ENCODE results near the gene FOXE3.
"Not testable (repeated sequence)": the region's sequence is repeated elsewhere in the genome, so short reads cannot be mapped to it uniquely, and the experiment has no call there.

The FOXE3 gene

DNA sequence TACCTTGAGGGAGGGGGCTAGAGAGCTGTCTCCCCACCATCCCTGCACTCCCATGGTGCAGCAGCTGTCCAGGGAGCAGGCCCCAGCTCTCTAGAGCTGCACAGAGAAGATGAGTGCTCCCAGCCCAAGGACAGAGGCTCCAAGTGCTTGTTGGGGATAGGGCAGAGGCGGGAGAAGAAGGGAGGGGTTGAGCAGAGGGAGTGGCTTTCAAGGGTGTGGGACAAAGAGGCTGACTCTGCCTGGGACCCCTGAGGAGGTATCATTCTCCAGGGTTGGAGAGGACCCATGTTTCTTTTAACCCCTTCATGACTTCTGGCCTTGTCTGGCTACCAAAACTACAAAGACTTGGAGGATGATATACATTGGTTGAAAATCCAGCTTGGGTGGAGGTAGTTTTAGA lies 36.3 kb downstream of the FOXE3 start:
- no peak overlapping the region for H3K4me3 ChIP-seq (ENCODE audit: low read depth in 1 of 2, low read length in 2 of 2)
- ATAC-seq (ENCODE audit: insufficient read depth, low read depth), result no peak
- H3K27me3 ChIP-seq (ENCODE audit: insufficient read depth, low read length, poor library complexity), result peaks cover 13% of the 10 kb centered on the region
- H4K20me1 ChIP-seq (ENCODE audit: insufficient read depth, low read length), result 0 out of 2 replicates have a peak, but pooled peaks cover 4% of the 10 kb centered on the region
- H3K9ac ChIP-seq (ENCODE audit: low read depth, low read length), result no peak overlapping the region
- TF ChIP-seq, protein P1, sequence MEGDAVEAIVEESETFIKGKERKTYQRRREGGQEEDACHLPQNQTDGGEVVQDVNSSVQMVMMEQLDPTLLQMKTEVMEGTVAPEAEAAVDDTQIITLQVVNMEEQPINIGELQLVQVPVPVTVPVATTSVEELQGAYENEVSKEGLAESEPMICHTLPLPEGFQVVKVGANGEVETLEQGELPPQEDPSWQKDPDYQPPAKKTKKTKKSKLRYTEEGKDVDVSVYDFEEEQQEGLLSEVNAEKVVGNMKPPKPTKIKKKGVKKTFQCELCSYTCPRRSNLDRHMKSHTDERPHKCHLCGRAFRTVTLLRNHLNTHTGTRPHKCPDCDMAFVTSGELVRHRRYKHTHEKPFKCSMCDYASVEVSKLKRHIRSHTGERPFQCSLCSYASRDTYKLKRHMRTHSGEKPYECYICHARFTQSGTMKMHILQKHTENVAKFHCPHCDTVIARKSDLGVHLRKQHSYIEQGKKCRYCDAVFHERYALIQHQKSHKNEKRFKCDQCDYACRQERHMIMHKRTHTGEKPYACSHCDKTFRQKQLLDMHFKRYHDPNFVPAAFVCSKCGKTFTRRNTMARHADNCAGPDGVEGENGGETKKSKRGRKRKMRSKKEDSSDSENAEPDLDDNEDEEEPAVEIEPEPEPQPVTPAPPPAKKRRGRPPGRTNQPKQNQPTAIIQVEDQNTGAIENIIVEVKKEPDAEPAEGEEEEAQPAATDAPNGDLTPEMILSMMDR (IDR thresholded peaks at IDR 0.05; ENCODE audit: borderline replicate concordance, extremely low read depth, low read length, poor library complexity, severe bottlenecking), result no peak
- no peak for TF ChIP-seq EZH2 (IDR thresholded peaks at IDR 0.05; ENCODE audit: borderline replicate concordance, low read depth, low read length, severe bottlenecking)
- no peaks in the 10 kb centered on the region for H3K4me1 ChIP-seq (ENCODE audit: insufficient read depth, low read length)
- H2AFZ ChIP-seq (ENCODE audit: low read depth, low read length), result no peak overlapping the region
- H3K9me3 ChIP-seq (ENCODE audit: insufficient read depth, low read length, severe bottlenecking), result no peaks in the 10 kb centered on the region
- no peak overlapping the region for H3K4me2 ChIP-seq (ENCODE audit: insufficient read depth, low read length)
- H3K79me2 ChIP-seq (ENCODE audit: insufficient read depth, low read length), result no peaks in the 10 kb centered on the region
- H3K27ac ChIP-seq (ENCODE audit: low read length), result no peak overlapping the region
- DNase-seq, result no peak
- no peaks in the 10 kb centered on the region for H3K36me3 ChIP-seq (ENCODE audit: insufficient read depth, low read length)

DNA sequence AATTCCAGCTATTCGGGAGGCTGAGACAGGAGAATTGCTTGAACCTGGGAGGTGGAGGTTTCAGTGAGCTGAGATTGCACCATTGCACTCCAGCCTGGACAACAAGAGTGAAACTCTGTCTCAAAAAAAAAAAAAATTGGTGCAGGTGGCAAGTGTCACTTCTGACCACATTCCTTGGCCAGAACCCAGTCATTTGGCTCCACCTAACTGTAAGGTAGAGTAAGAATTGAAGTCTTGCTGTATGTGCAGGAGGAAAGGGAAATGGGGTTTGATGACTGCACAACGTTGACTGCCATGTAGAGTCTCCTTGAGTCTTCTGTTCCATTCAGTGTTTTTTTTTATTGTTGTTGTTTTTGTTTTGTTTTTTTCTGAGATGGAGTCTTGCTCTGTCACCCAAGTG lies 37.8 kb downstream of the FOXE3 start:
- not testable (repeated sequence) for DNase-seq; H3K9ac ChIP-seq (ENCODE audit: low read depth, low read length); H3K4me1 ChIP-seq (ENCODE audit: insufficient read depth, low read length); ATAC-seq (ENCODE audit: insufficient read depth, low read depth); H4K20me1 ChIP-seq (ENCODE audit: insufficient read depth, low read length); H3K79me2 ChIP-seq (ENCODE audit: insufficient read depth, low read length); H2AFZ ChIP-seq (ENCODE audit: low read depth, low read length); H3K4me2 ChIP-seq (ENCODE audit: insufficient read depth, low read length); H3K27ac ChIP-seq (ENCODE audit: low read length); H3K36me3 ChIP-seq (ENCODE audit: insufficient read depth, low read length); H3K4me3 ChIP-seq (ENCODE audit: low read depth in 1 of 2, low read length in 2 of 2); H3K9me3 ChIP-seq (ENCODE audit: insufficient read depth, low read length, severe bottlenecking)
- H3K27me3 ChIP-seq (ENCODE audit: insufficient read depth, low read length, poor library complexity), result peaks cover 11% of the 10 kb centered on the region

DNA sequence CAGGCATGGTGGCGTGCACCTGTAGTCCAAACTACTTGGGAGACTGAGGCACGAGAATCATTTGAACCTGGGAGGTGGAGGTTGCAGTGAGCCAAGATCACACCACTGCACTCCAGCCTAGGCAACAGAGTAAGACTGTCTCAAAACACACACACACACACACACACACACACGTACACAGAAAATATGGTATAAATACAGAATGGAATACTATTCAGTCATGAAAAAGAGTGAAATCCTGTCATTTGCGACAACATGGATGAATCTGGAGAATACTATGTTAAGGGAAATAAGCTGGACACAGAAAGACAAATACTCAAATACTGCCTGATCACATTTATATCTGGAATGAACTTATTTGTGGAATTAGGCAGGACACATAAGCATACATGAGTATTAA lies 40.2 kb downstream of the FOXE3 start:
- H3K4me2 ChIP-seq (ENCODE audit: insufficient read depth, low read length), result no peak overlapping the region
- H2AFZ ChIP-seq (ENCODE audit: low read depth, low read length), result no peak overlapping the region
- TF ChIP-seq, protein P1 (IDR thresholded peaks at IDR 0.05; ENCODE audit: borderline replicate concordance, extremely low read depth, low read length, poor library complexity, severe bottlenecking), result no peak
- no peak for TF ChIP-seq EZH2 (IDR thresholded peaks at IDR 0.05; ENCODE audit: borderline replicate concordance, low read depth, low read length, severe bottlenecking)
- DNase-seq, result no peak
- no peak overlapping the region for H3K27ac ChIP-seq (ENCODE audit: low read length)
- no peak overlapping the region for H3K4me3 ChIP-seq (ENCODE audit: low read depth in 1 of 2, low read length in 2 of 2)
- ATAC-seq (ENCODE audit: insufficient read depth, low read depth), result no peak
- H3K79me2 ChIP-seq (ENCODE audit: insufficient read depth, low read length), result no peaks in the 10 kb centered on the region
- H3K4me1 ChIP-seq (ENCODE audit: insufficient read depth, low read length), result no peaks in the 10 kb centered on the region
- H3K27me3 ChIP-seq (ENCODE audit: insufficient read depth, low read length, poor library complexity), result peaks cover 26% of the 10 kb centered on the region
- H3K9ac ChIP-seq (ENCODE audit: low read depth, low read length), result no peak overlapping the region
- no peaks in the 10 kb centered on the region for H3K36me3 ChIP-seq (ENCODE audit: insufficient read depth, low read length)
- no peaks in the 10 kb centered on the region for H3K9me3 ChIP-seq (ENCODE audit: insufficient read depth, low read length, severe bottlenecking)
- H4K20me1 ChIP-seq (ENCODE audit: insufficient read depth, low read length), result no peaks in the 10 kb centered on the region

DNA sequence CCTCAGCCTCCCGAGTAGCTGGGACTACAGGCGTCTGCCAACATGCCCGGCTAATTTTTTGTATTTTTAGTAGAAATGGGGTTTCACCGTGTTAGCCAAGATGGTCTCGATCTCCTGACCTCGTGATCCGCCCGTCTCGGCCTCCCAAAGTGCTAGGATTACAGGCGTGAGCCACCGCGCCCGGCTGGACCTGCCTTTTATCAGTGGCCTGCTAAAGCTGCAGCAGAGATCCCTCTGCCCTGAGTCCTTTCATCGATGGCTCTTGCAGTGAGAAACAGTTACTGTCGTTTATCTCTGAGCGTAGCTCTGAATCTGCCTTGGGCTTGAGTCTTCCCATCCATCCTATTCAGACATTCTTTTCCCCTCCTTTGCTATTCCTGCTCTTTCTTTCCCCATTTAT lies 41.5 kb downstream of the FOXE3 start:
- not testable (repeated sequence) for ATAC-seq (ENCODE audit: insufficient read depth, low read depth); H3K9me3 ChIP-seq (ENCODE audit: insufficient read depth, low read length, severe bottlenecking); H3K79me2 ChIP-seq (ENCODE audit: insufficient read depth, low read length); DNase-seq; H3K4me3 ChIP-seq (ENCODE audit: low read depth in 1 of 2, low read length in 2 of 2); H3K4me2 ChIP-seq (ENCODE audit: insufficient read depth, low read length); H3K36me3 ChIP-seq (ENCODE audit: insufficient read depth, low read length); H3K27ac ChIP-seq (ENCODE audit: low read length); H3K4me1 ChIP-seq (ENCODE audit: insufficient read depth, low read length); H2AFZ ChIP-seq (ENCODE audit: low read depth, low read length); H3K9ac ChIP-seq (ENCODE audit: low read depth, low read length); H4K20me1 ChIP-seq (ENCODE audit: insufficient read depth, low read length)
- peaks cover 24% of the 10 kb centered on the region for H3K27me3 ChIP-seq (ENCODE audit: insufficient read depth, low read length, poor library complexity)
